ENCODE measurements around the gene IRX2. TPM values are rescaled to one million over a fixed set of nuclear protein-coding genes. Genes with fewer than 3 reads are reported as not detected.

The IRX2 gene
- total and polyA plus RNA-seq, 2 of the 4 experiments (the other 2 are of a cell fraction), result 0.36 to 0.97 TPM

DNA sequence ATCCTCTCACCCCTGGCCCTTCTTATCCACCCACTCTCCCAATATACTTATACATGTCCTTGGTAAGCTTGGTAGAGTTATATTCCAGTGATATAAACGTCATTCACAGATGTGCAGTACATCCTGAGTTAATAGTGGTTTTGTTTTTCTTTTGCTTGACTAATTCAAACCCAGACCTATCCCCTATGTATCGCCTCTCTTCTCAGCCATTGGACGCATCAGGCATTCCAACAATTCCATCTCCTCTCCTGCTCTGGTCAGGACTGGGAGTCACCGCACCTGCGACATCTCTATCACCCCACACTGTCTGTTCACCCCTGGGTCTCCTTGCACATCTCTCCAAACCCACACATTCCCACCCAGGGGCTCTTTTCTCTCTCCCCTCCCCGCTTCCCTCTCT, 21.9 kb upstream of the IRX2 start:
- Histone ChIP-seq H3K4ac (ENCODE audit: low read depth, low read length) (no peak overlapping the region), H2AFZ (replicated peaks; ENCODE audit: low read length, poor library complexity) (no peak overlapping the region), H4K91ac (ENCODE audit: insufficient read depth, low read depth, low read length) (no peak overlapping the region), H3K27me3 (ENCODE audit: control insufficient read depth, insufficient read depth, low read length) (no peaks in the 10 kb centered on the region), H3K14ac (replicated peaks; ENCODE audit: low read depth, low read length) (no peak overlapping the region), H3K4me1 (ENCODE audit: control insufficient read depth, insufficient read depth, low read length) (no peaks in the 10 kb centered on the region), H2BK120ac (ENCODE audit: low read depth, low read length) (no peak overlapping the region), H3K79me1 (ENCODE audit: low read depth in 1 of 2, low read length in 2 of 2) (no peaks in the 10 kb centered on the region), H3K9ac (ENCODE audit: low read depth, low read length) (no peak overlapping the region), H2AK9ac (replicated peaks; ENCODE audit: low read depth, low read length, poor library complexity) (no peak overlapping the region), H2BK5ac (ENCODE audit: low read depth, low read length, poor library complexity, severe bottlenecking) (no peak overlapping the region), H3K27ac (ENCODE audit: insufficient read depth, low read length) (no peak overlapping the region), H3K23ac (ENCODE audit: low read depth, low read length) (no peak overlapping the region), H3K36me3 (ENCODE audit: control insufficient read depth, insufficient read depth, low read length) (no peaks in the 10 kb centered on the region), H4K20me1 (ENCODE audit: insufficient read depth, low read length) (no peaks in the 10 kb centered on the region), H3K9me1 (ENCODE audit: insufficient read depth, low read length) (no peaks in the 10 kb centered on the region), H3K9me3 (ENCODE audit: control insufficient read depth, insufficient read depth, low read length) (peaks cover 6% of the 10 kb centered on the region), H2BK20ac (ENCODE audit: low read depth, low read length) (no peak overlapping the region), H3K18ac (ENCODE audit: low read depth, low read length) (no peak overlapping the region), H3K56ac (ENCODE audit: extremely low read depth, insufficient read depth, low read length) (no peak overlapping the region), H3K4me2 (ENCODE audit: low read depth, low read length) (no peak overlapping the region), H2AK5ac (ENCODE audit: low read depth, low read length) (no peak overlapping the region), H3K4me3 (ENCODE audit: insufficient read depth, low read depth, low read length) (no peak overlapping the region), H4K8ac (ENCODE audit: low read depth in 2 of 2, low read length in 2 of 2) (no peak overlapping the region), H4K5ac (ENCODE audit: low read depth, low read length) (no peak overlapping the region), H2BK15ac (ENCODE audit: low read depth, low read length) (no peak overlapping the region)
- TF ChIP-seq FOS (IDR thresholded peaks at IDR 0.05; ENCODE audit: low read depth, low read length), result no peak
- no peak for TF ChIP-seq MAZ (IDR thresholded peaks at IDR 0.05; ENCODE audit: borderline replicate concordance, low read depth, low read length)
- TF ChIP-seq CHD1 (IDR thresholded peaks at IDR 0.05; ENCODE audit: low read depth, low read length), result no peak
- no peak for TF ChIP-seq BHLHE40 (IDR thresholded peaks at IDR 0.05; ENCODE audit: low read depth, low read length)
- no peak for TF ChIP-seq RFX5 (IDR thresholded peaks at IDR 0.05; ENCODE audit: low read depth, low read length)
- no peak for TF ChIP-seq MAFK (IDR thresholded peaks at IDR 0.05; ENCODE audit: low read depth, low read length)
- TF ChIP-seq, protein P1, sequence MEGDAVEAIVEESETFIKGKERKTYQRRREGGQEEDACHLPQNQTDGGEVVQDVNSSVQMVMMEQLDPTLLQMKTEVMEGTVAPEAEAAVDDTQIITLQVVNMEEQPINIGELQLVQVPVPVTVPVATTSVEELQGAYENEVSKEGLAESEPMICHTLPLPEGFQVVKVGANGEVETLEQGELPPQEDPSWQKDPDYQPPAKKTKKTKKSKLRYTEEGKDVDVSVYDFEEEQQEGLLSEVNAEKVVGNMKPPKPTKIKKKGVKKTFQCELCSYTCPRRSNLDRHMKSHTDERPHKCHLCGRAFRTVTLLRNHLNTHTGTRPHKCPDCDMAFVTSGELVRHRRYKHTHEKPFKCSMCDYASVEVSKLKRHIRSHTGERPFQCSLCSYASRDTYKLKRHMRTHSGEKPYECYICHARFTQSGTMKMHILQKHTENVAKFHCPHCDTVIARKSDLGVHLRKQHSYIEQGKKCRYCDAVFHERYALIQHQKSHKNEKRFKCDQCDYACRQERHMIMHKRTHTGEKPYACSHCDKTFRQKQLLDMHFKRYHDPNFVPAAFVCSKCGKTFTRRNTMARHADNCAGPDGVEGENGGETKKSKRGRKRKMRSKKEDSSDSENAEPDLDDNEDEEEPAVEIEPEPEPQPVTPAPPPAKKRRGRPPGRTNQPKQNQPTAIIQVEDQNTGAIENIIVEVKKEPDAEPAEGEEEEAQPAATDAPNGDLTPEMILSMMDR (conservative IDR thresholded peaks at IDR 0.05; ENCODE audit: low read depth, low read length), result no peak
- no peak for TF ChIP-seq MXI1 (IDR thresholded peaks at IDR 0.05; ENCODE audit: borderline replicate concordance, low read depth, low read length)
- TF ChIP-seq, protein P2, sequence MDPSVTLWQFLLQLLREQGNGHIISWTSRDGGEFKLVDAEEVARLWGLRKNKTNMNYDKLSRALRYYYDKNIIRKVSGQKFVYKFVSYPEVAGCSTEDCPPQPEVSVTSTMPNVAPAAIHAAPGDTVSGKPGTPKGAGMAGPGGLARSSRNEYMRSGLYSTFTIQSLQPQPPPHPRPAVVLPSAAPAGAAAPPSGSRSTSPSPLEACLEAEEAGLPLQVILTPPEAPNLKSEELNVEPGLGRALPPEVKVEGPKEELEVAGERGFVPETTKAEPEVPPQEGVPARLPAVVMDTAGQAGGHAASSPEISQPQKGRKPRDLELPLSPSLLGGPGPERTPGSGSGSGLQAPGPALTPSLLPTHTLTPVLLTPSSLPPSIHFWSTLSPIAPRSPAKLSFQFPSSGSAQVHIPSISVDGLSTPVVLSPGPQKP (IDR thresholded peaks at IDR 0.05; ENCODE audit: borderline replicate concordance, low read depth, low read length), result no peak
- TF ChIP-seq NFE2L2 (IDR thresholded peaks at IDR 0.05; ENCODE audit: low read depth, low read length), result no peak
- no peak for TF ChIP-seq SMC3 (IDR thresholded peaks at IDR 0.05; ENCODE audit: low read depth, low read length)
- TF ChIP-seq RCOR1 (IDR thresholded peaks at IDR 0.05; ENCODE audit: insufficient replicate concordance, low read length), result no peak
- TF ChIP-seq RAD21 (IDR thresholded peaks at IDR 0.05; ENCODE audit: low read length), result no peak
- TF ChIP-seq, protein P3, sequence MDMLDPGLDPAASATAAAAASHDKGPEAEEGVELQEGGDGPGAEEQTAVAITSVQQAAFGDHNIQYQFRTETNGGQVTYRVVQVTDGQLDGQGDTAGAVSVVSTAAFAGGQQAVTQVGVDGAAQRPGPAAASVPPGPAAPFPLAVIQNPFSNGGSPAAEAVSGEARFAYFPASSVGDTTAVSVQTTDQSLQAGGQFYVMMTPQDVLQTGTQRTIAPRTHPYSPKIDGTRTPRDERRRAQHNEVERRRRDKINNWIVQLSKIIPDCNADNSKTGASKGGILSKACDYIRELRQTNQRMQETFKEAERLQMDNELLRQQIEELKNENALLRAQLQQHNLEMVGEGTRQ (IDR thresholded peaks at IDR 0.05; ENCODE audit: low read depth, low read length), result no peak
- no peak for TF ChIP-seq CEBPB (IDR thresholded peaks at IDR 0.05; ENCODE audit: low read depth, low read length)
- TF ChIP-seq POLR2A (IDR thresholded peaks at IDR 0.05; ENCODE audit: low read depth, low read length), result no peak
- dilution Hi-C loops (cut with HindIII; ENCODE audit: low sequenced_read_pairs, unreplicated experiment), result no loop called here
- in situ Hi-C loops (cut with MboI; ENCODE audit: low sequenced_read_pairs), result no loop called here
- no peak for DNase-seq
- intact Hi-C loops (cut with micrococcal nuclease), result no loop called here
- no TSS peak for BruUV-seq (replicated peaks)
- no CpG with 5 or more reads among the region's 6 CpGs for WGBS, 2 experiments (ENCODE audit: extremely low coverage in 2 of 2, insufficient read length in 1 of 2)
- no peak for ATAC-seq (ENCODE audit: low read depth)
- CTCF ChIA-PET, result no interaction called here
- POLR2A ChIA-PET (ENCODE audit: unreplicated experiment), result no interaction called here
